CD4-positive, CD25-positive, alpha-beta regulatory T cell (primary cell): Measurements from ENCODE around the gene MARK2. TPM values are rescaled to one million over a fixed set of nuclear protein-coding genes. Genes with fewer than 3 reads are reported as not detected.

Experiments
- ATAC-seq, 2 donors: fragments of 150-1000 bp; cut with Tn5 transposase; one replicate each; pipeline ENCODE4 v1.10.0; 2021; ENCODE audit warnings: low read depth in 2 of 2, moderate number of reproducible peaks in 2 of 2, moderate library complexity in 1 of 2
- DNase-seq, 3 donors: peaks; one replicate each; pipeline versions ENCODE4 v3.0.0 to v3.0.0-alpha.2; 2012 to 2022; ENCODE audit warnings: mixed read lengths in 1 of 3
- H3K27ac ChIP-seq: one replicate; pipeline ENCODE4 v1.7.0; 2013; ENCODE audit warnings: mild to moderate bottlenecking, low read length; ENCODE audit not compliant: insufficient read depth, poor library complexity, severe bottlenecking
- H3K27me3 ChIP-seq: one replicate; pipeline ENCODE4 v1.7.0; 2013; ENCODE audit warnings: low read length; ENCODE audit not compliant: control insufficient read depth, insufficient read depth
- H3K36me3 ChIP-seq: one replicate; pipeline ENCODE4 v1.7.0; 2013; ENCODE audit warnings: mild to moderate bottlenecking, low read length, moderate library complexity; ENCODE audit not compliant: control insufficient read depth, insufficient read depth
- H3K4me1 ChIP-seq: 2 replicates; pipeline ENCODE4 v1.7.0; 2013; ENCODE audit warnings: mild to moderate bottlenecking, low read length; ENCODE audit not compliant: insufficient read depth, control insufficient read depth, poor library complexity, severe bottlenecking
- H3K4me3 ChIP-seq: one replicate; pipeline ENCODE4 v1.7.0; 2013; ENCODE audit warnings: low read depth, mild to moderate bottlenecking, low read length, moderate library complexity
- H3K9me3 ChIP-seq, 2 experiments: 1 replicate in 1 of 2; 2 replicates in 1 of 2; pipeline ENCODE4 v1.7.0; 2013; ENCODE audit warnings: low read length in 2 of 2, mild to moderate bottlenecking in 1 of 2, moderate library complexity in 1 of 2; ENCODE audit not compliant: control insufficient read depth in 2 of 2
- H3K27ac Mint-ChIP-seq, 3 donors: one replicate each; pipeline ENCODE4 v1.8.0; 2020 to 2022; ENCODE audit warnings: mild to moderate bottlenecking in 3 of 3, mixed read lengths in 3 of 3, moderate library complexity in 2 of 3
- H3K27me3 Mint-ChIP-seq: one replicate; pipeline ENCODE4 v1.8.0; 2022; ENCODE audit warnings: mild to moderate bottlenecking, mixed read lengths
- H3K36me3 Mint-ChIP-seq: one replicate; pipeline ENCODE4 v1.8.0; 2020; ENCODE audit warnings: mixed read lengths
- H3K4me1 Mint-ChIP-seq, 4 donors: one replicate each; pipeline ENCODE4 v1.8.0; 2020 to 2022; ENCODE audit warnings: mixed read lengths in 4 of 4, mild to moderate bottlenecking in 1 of 4
- H3K4me3 Mint-ChIP-seq, 4 donors: one replicate each; pipeline ENCODE4 v1.8.0; 2020 to 2022; ENCODE audit warnings: mild to moderate bottlenecking in 4 of 4, mixed read lengths in 4 of 4, moderate library complexity in 3 of 4
- H3K9me3 Mint-ChIP-seq, 7 donors: one replicate each; pipeline ENCODE4 v1.8.0; 2020 to 2022; ENCODE audit warnings: mixed read lengths in 7 of 7, mild to moderate bottlenecking in 3 of 7, moderate library complexity in 2 of 7
- polyA plus RNA-seq, 4 donors: library from polyadenylated mRNA; unstranded; fragments of 300-500 nt; fragmentation: Illumina TruSeq; gene quantifications; one replicate each; pipeline ENCODE4 v1.2.3, GENCODE V29; 2021
- total RNA-seq: library from RNA; stranded (reverse); gene quantifications from one replicate; pipeline ENCODE4 v1.2.3, GENCODE V29; 2022

MARK2 gene
- total and polyA plus RNA-seq, 5 donors from 2014 or later: 29.3 to 66.6 (median 38.5) TPM

- no peaks in the 10 kb centered on the region for H3K9me3 ChIP-seq
- no peaks in the 10 kb centered on the region for H3K9me3 Mint-ChIP-seq
- H3K36me3 ChIP-seq: peaks cover 48% of the 10 kb centered on the region
- no peak for DNase-seq
- no peak overlapping the region for H3K4me3 ChIP-seq
- H3K27me3 ChIP-seq: no peaks in the 10 kb centered on the region
- H3K4me1 ChIP-seq: peaks cover 55% of the 10 kb centered on the region
- ATAC-seq: no peak
- no peak overlapping the region for H3K27ac ChIP-seq
- peak overlapping the region in 2 of 4 donors; percentile 41 to 43 for H3K4me3 Mint-ChIP-seq
- no peaks in the 10 kb centered on the region for H3K27me3 Mint-ChIP-seq
- H3K27ac Mint-ChIP-seq: peak overlapping the region; percentile 66 to 83 (median 75)
- H3K36me3 Mint-ChIP-seq: peaks cover 24% of the 10 kb centered on the region
- H3K4me1 Mint-ChIP-seq: peaks cover 12 to 89% (median 74%) of the 10 kb centered on the region in 4 donors
Observed at GRCh38 chr11:63846897-63847296, 8.0 kb downstream of the MARK2 start.

- Histone ChIP-seq H3K4me3 (no peak overlapping the region), H3K27ac (no peak overlapping the region), H3K9me3 (no peaks in the 10 kb centered on the region), H3K36me3 (peaks cover 47% of the 10 kb centered on the region), H3K27me3 (no peaks in the 10 kb centered on the region), H3K4me1 (peaks cover 54% of the 10 kb centered on the region)
- Mint-ChIP-seq H3K9me3 (no peaks in the 10 kb centered on the region), H3K4me3 (peak overlapping the region in 3 of 4 donors; percentile 41 to 83 (median 43)), H3K36me3 (peaks cover 24% of the 10 kb centered on the region), H3K27me3 (no peaks in the 10 kb centered on the region), H3K4me1 (peaks cover 12 to 88% (median 73%) of the 10 kb centered on the region in 4 donors), H3K27ac (peak overlapping the region; percentile 69 to 83 (median 75))
- DNase-seq (no peak), ATAC-seq (no peak)
Observed at GRCh38 chr11:63847363-63847762, 8.5 kb downstream of the MARK2 start.

- Histone ChIP-seq H3K27me3 (no peaks in the 10 kb centered on the region), H3K4me1 (peaks cover 51% of the 10 kb centered on the region), H3K27ac (no peak overlapping the region), H3K36me3 (peaks cover 28% of the 10 kb centered on the region), H3K9me3 (no peaks in the 10 kb centered on the region), H3K4me3 (no peak overlapping the region)
- no peaks in the 10 kb centered on the region for H3K9me3 Mint-ChIP-seq
- peak overlapping the region in 2 of 3 donors; percentile 73 to 90 for H3K27ac Mint-ChIP-seq
- H3K36me3 Mint-ChIP-seq: peaks cover 15% of the 10 kb centered on the region
- no peak for DNase-seq
- ATAC-seq: no peak
- H3K4me1 Mint-ChIP-seq: peaks cover 17 to 78% (median 58%) of the 10 kb centered on the region in 4 donors
- peak overlapping the region in 2 of 4 donors; percentile 5 to 25 for H3K4me3 Mint-ChIP-seq
- no peaks in the 10 kb centered on the region for H3K27me3 Mint-ChIP-seq
Observed at GRCh38 chr11:63849691-63850090, 10.8 kb downstream of the MARK2 start.

GRCh38 chr11:63850920-63851319 is 12.0 kb downstream of the MARK2 start:
- Histone ChIP-seq H3K27ac (peak overlapping the region; percentile 65), H3K4me3 (peak overlapping the region; percentile 71), H3K36me3 (peaks cover 24% of the 10 kb centered on the region), H3K4me1 (peaks cover 46% of the 10 kb centered on the region), H3K9me3 (no peaks in the 10 kb centered on the region), H3K27me3 (no peaks in the 10 kb centered on the region)
- H3K36me3 Mint-ChIP-seq: peaks cover 21% of the 10 kb centered on the region
- H3K27ac Mint-ChIP-seq: peak overlapping the region; percentile 87 to 94 (median 90)
- H3K9me3 Mint-ChIP-seq: no peaks in the 10 kb centered on the region
- ATAC-seq (no peak), DNase-seq (no peak)
- H3K27me3 Mint-ChIP-seq: no peaks in the 10 kb centered on the region
- peaks cover 17 to 77% (median 55%) of the 10 kb centered on the region in 4 donors for H3K4me1 Mint-ChIP-seq
- H3K4me3 Mint-ChIP-seq: peak overlapping the region; percentile 29 to 82 (median 58)

- Histone ChIP-seq H3K36me3 (peaks cover 24% of the 10 kb centered on the region), H3K9me3 (no peaks in the 10 kb centered on the region), H3K4me3 (peak overlapping the region; percentile 71), H3K4me1 (peaks cover 51% of the 10 kb centered on the region), H3K27me3 (no peaks in the 10 kb centered on the region), H3K27ac (peak overlapping the region; percentile 65)
- ATAC-seq (peak in 1 of 2 donors; percentile 42), DNase-seq (peak in 1 of 3 donors; percentile 55)
- H3K27me3 Mint-ChIP-seq: no peaks in the 10 kb centered on the region
- no peaks in the 10 kb centered on the region for H3K9me3 Mint-ChIP-seq
- H3K27ac Mint-ChIP-seq: peak overlapping the region; percentile 87 to 94 (median 90)
- H3K4me1 Mint-ChIP-seq: peaks cover 17 to 78% (median 54%) of the 10 kb centered on the region in 4 donors
- peaks cover 21% of the 10 kb centered on the region for H3K36me3 Mint-ChIP-seq
- H3K4me3 Mint-ChIP-seq: peak overlapping the region; percentile 18 to 82 (median 58)
Observed at GRCh38 chr11:63851364-63851763, 12.5 kb downstream of the MARK2 start.

- ATAC-seq (no peak), DNase-seq (no peak)
- H3K27me3 ChIP-seq: no peaks in the 10 kb centered on the region
- H3K4me3 Mint-ChIP-seq: peak overlapping the region in 1 of 4 donors; percentile 50
- H3K27ac ChIP-seq: no peak overlapping the region
- H3K4me1 ChIP-seq: peaks cover 47% of the 10 kb centered on the region
- no peak overlapping the region for H3K27ac Mint-ChIP-seq
- no peaks in the 10 kb centered on the region for H3K9me3 ChIP-seq
- H3K4me1 Mint-ChIP-seq: peaks cover 12 to 76% (median 47%) of the 10 kb centered on the region in 4 donors
- H3K9me3 Mint-ChIP-seq: no peaks in the 10 kb centered on the region
- no peak overlapping the region for H3K4me3 ChIP-seq
- no peaks in the 10 kb centered on the region for H3K27me3 Mint-ChIP-seq
- H3K36me3 Mint-ChIP-seq: peaks cover 16% of the 10 kb centered on the region
- peaks cover 14% of the 10 kb centered on the region for H3K36me3 ChIP-seq
Observed at GRCh38 chr11:63853476-63853875, 14.6 kb downstream of the MARK2 start.

- Histone ChIP-seq H3K4me1 (peaks cover 41% of the 10 kb centered on the region), H3K36me3 (peaks cover 9% of the 10 kb centered on the region), H3K4me3 (no peak overlapping the region), H3K9me3 (no peaks in the 10 kb centered on the region), H3K27ac (no peak overlapping the region), H3K27me3 (no peaks in the 10 kb centered on the region)
- H3K4me3 Mint-ChIP-seq: peak overlapping the region in 2 of 4 donors; percentile 44 to 56
- H3K27me3 Mint-ChIP-seq: no peaks in the 10 kb centered on the region
- ATAC-seq (no peak), DNase-seq (no peak)
- H3K36me3 Mint-ChIP-seq: peaks cover 16% of the 10 kb centered on the region
- peak overlapping the region in 2 of 3 donors; percentile 23 to 51 for H3K27ac Mint-ChIP-seq
- H3K9me3 Mint-ChIP-seq: no peaks in the 10 kb centered on the region
- H3K4me1 Mint-ChIP-seq: peaks cover 17 to 71% (median 43%) of the 10 kb centered on the region in 4 donors
Observed at GRCh38 chr11:63854696-63855095, 15.8 kb downstream of the MARK2 start.

- H3K9me3 Mint-ChIP-seq: no peaks in the 10 kb centered on the region
- no peak overlapping the region for H3K27ac Mint-ChIP-seq
- no peaks in the 10 kb centered on the region for H3K27me3 Mint-ChIP-seq
- H3K27ac ChIP-seq: peak overlapping the region; percentile 63
- no peaks in the 10 kb centered on the region for H3K27me3 ChIP-seq
- no peak for ATAC-seq
- H3K4me1 ChIP-seq: peaks cover 35% of the 10 kb centered on the region
- H3K4me3 Mint-ChIP-seq: no peak overlapping the region
- no peak overlapping the region for H3K4me3 ChIP-seq
- H3K36me3 ChIP-seq: peaks cover 8% of the 10 kb centered on the region
- H3K4me1 Mint-ChIP-seq: peaks cover 17 to 64% (median 39%) of the 10 kb centered on the region in 4 donors
- no peak for DNase-seq
- peaks cover 18% of the 10 kb centered on the region for H3K36me3 Mint-ChIP-seq
- no peaks in the 10 kb centered on the region for H3K9me3 ChIP-seq
Observed at GRCh38 chr11:63855975-63856374, 17.1 kb downstream of the MARK2 start.
